ENCODE measurements around the gene PBX1.

The PBX1 gene

DNA sequence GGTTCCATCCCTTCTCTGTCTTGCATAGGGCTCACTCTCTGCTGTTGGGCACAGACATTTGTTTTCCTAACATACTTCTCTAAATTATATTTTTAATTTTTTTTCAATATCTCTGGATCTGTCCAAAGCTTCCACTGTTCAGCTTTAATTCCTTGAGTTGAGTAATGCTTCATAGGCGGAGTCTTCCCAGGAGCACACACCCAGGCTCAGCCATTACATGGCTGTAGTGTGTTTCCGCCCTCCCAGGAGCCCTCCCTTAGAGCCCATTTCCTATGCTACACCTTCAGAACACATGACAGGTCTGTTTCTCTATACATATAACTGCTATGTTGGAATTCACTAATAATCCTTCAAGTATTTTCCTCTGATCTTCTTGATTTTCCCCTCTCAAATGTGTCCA, 297.4 kb downstream of the PBX1 start:
- no peak for DNase-seq (ENCODE audit: low read depth in 1 of 2, low spot score in 1 of 2)

GRCh38 chr1:164857439-164857838, 298.5 kb downstream of the PBX1 start:
- no peak for DNase-seq (ENCODE audit: low read depth in 1 of 2, low spot score in 1 of 2)

GRCh38 chr1:164858096-164858632, 299.2 kb downstream of the PBX1 start:
- DNase-seq (ENCODE audit: low read depth in 1 of 2, low spot score in 1 of 2) = no peak

GRCh38 chr1:164861632-164862031, 302.6 kb downstream of the PBX1 start:
- DNase-seq (ENCODE audit: low read depth in 1 of 2, low spot score in 1 of 2) = no peak

DNA sequence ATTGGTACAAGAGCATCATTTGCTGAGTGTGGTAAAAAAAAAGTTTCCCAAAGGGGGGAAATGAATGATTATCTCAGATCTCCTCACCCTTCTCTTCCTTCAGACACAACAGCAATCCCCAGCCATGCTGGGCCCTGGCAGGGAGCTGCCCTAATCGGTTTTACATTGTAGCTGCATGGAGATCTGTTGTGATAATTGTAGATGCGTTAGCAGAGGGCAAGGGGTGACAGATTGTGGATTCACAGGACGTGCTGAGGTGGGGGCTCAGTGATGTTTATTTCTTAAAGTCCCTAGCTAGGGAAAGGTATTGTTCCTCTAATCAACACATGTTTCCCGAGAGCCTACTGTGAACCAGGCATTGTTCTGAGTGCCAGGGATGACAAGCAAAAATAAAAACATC, 304.1 kb downstream of the PBX1 start:
- no peak for DNase-seq (ENCODE audit: low read depth in 1 of 2, low spot score in 1 of 2)

- DNase-seq (ENCODE audit: low read depth in 1 of 2, low spot score in 1 of 2) = no peak
These were observed 305.2 kb downstream of the PBX1 start for GRCh38 chr1:164864161-164864560.

GRCh38 chr1:164865385-164865784, 306.4 kb downstream of the PBX1 start:
- no peak for DNase-seq (ENCODE audit: low read depth in 1 of 2, low spot score in 1 of 2)

DNA sequence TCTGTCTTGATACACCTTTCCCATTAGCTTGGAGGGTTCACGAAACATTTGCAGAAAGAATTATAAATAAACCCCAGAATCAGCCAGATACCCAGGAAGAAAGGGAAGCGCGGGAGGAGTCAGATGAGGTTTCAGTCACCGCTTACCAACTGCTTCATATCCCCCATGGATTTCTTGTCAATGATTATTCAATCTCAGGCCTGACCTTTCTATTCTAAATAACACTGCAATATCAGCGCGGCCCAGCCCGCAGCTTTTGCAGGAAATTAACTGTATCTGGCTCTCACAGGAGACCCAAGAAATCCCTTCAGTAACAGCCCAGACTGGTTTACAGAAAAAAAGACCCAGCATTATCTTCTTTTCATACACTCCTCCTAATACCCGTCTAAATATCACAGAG, 308.6 kb downstream of the PBX1 start:
- DNase-seq (ENCODE audit: low read depth in 1 of 2, low spot score in 1 of 2) = no peak

DNA sequence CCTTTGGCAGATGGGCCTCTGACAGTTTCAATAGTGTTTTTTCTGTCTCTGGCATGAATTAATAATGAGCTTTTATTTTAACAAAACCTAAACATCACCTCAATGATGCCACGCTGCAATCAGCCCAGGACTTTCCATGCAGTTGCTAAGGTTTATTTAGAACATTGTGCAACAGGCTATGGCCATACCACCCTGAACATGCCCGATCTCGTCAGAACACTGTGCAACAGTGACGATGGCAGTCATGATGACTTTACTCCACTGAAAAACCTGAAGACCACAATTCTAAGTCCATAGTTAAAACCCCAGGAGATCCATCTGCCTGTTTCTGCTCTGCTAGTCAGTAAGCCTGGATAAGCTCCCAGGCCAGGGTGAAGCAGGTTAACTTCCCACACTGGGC, 310.0 kb downstream of the PBX1 start:
- no peak for DNase-seq (ENCODE audit: low read depth in 1 of 2, low spot score in 1 of 2)

DNA sequence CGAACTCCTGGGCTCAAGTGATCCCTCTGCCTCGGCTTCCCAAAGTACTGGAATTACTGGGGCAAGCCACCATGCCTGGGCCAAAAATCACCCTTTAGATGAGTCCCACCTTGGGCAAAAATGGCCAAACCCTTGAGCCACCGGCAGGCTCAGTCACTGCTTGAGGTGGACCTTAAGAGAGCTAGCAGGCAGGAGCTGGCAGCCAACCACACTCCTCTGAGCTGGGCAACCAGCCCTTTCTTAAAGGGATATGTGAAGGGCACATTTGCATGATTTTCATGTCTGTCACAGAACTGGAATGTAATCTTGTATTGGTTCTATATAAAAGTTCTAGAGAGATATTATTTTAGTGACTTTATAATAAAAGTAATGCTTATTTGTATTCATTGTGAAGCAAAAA, 316.5 kb downstream of the PBX1 start:
- no peak for DNase-seq (ENCODE audit: low read depth in 1 of 2, low spot score in 1 of 2)

DNA sequence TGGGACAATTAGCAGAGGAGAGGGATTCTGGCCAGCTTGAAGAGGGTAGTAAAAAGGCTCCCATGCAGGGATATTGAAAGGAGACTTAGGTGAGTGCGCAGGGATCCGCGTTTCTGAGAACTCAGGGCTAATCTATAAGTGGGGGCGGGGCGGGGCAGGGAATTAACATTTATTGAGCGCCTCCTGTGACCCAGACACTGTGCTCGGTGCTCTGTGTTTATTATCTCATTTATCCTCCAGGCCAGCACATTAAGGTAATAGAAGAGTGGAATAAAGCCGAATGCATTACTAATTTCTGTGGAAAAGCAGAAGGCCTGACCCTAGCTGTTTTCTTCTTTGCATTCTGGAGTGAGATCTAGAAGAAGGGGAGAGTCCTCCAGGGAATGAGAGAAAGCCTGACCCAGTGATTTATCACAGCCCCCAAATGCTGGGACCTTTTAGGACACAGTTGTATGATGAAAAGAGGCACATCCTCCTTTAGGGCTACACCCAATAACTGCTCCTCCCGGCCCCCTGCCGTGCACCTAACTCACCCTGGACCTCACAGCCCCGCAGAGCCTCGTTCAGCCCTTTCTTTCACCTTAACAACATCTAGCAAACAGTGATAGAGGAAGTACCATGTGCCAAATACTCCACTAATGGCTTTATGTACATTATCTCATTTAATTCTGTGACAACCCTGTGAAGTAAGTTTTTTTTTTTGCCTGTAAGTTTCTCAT, 317.6 kb downstream of the PBX1 start:
- no peak for DNase-seq (ENCODE audit: low read depth in 1 of 2, low spot score in 1 of 2)

- no peak for DNase-seq (ENCODE audit: low read depth in 1 of 2, low spot score in 1 of 2)
These were observed 321.2 kb downstream of the PBX1 start for GRCh38 chr1:164880199-164880598.

- DNase-seq (ENCODE audit: low read depth in 1 of 2, low spot score in 1 of 2) = no peak
These were observed 321.7 kb downstream of the PBX1 start for GRCh38 chr1:164880644-164881043.

DNA sequence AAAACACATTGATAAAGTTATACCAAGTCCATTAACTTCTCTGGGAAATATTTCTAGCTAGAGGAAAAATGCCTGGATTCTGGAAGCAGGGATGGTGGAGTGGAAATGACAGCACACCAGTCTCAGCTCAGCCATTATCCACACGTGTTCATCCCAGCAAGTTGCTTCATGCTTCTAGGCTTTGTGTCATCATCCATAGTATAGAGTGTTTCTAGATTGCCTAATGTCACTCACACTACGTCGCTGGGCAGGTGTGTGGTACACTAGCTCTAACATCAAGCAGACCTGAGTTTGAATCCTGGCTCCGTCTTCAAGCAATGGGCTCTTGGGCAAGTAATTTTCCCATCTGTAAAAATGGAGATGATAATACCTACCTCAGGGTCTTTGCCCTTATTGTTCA, 326.3 kb downstream of the PBX1 start:
- no peak for DNase-seq (ENCODE audit: low read depth in 1 of 2, low spot score in 1 of 2)

DNA sequence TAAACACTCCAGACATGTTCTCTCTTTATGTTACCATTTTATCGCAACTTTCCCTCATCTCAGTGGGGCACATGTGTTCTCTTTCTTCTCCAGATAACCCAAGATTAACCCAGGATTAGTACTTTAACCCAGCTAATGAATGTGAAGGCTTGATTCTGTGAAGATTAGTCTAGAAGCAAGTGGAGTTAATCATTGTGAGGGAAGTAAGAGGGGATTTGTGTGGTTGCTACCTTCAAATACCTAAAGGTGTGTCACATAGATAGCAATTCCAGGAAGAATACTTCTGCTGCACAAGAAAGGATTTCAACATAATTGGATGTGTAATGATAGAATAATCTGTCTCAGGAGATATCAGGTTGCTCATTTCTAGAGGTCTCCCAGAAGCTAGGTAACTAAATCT, 327.1 kb downstream of the PBX1 start:
- no peak for DNase-seq (ENCODE audit: low read depth in 1 of 2, low spot score in 1 of 2)

- no peak for DNase-seq (ENCODE audit: low read depth in 1 of 2, low spot score in 1 of 2)
These were observed 332.6 kb downstream of the PBX1 start for GRCh38 chr1:164891615-164892014.

GRCh38 chr1:164895026-164895912, 336.3 kb downstream of the PBX1 start:
- no peak for DNase-seq (ENCODE audit: low read depth in 1 of 2, low spot score in 1 of 2)

DNA sequence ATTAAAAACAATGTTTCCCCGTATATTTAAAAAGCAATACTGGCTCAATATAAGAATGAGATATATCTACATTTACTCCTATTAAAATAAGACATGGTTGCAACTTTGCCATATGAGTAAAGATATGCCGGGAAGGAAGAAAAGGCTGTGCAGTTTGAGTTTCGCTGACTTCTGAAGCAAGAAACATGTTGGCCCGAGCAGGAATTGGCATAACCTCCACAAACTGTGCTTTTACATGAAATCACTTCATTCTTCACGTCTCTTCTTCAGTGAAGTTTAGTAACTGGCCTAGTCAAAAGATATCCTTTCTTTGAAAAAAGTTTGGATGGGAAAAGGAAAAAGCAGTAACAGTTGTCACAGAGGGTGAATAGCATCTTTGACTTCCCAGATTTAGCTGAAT, 342.0 kb downstream of the PBX1 start:
- DNase-seq (ENCODE audit: low read depth in 1 of 2, low spot score in 1 of 2) = no peak

All from stimulated activated CD4-positive, alpha-beta T cell treated with anti-CD3 and anti-CD28 coated beads, Interleukin-15, amount 100 ng/mL, for 1 hour (primary cell).